ENCODE data around the gene CRACDL.

Gene CRACDL

DNA sequence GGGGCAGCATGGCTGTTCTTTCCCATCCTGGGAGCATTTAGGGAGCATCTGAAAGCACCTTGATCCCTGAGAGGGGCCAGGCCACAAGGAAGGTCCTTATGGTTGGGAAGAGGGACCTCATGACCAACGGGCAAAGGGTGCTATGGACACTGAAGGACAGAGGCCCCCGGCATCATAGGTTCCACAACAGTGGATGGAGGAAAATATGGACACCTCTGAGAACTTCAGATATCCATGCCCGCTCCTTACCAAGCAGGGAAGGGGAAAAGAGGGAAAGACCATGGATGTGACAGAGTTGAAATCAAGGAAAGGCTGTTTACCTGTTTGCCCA lies 111.0 kb downstream of the CRACDL start:
- DNase-seq (ENCODE audit: low read depth), result no peak

- DNase-seq (ENCODE audit: low read depth), result no peak
Measured at GRCh38 chr2:98824256-98825019, 111.6 kb downstream of the CRACDL start.

DNA sequence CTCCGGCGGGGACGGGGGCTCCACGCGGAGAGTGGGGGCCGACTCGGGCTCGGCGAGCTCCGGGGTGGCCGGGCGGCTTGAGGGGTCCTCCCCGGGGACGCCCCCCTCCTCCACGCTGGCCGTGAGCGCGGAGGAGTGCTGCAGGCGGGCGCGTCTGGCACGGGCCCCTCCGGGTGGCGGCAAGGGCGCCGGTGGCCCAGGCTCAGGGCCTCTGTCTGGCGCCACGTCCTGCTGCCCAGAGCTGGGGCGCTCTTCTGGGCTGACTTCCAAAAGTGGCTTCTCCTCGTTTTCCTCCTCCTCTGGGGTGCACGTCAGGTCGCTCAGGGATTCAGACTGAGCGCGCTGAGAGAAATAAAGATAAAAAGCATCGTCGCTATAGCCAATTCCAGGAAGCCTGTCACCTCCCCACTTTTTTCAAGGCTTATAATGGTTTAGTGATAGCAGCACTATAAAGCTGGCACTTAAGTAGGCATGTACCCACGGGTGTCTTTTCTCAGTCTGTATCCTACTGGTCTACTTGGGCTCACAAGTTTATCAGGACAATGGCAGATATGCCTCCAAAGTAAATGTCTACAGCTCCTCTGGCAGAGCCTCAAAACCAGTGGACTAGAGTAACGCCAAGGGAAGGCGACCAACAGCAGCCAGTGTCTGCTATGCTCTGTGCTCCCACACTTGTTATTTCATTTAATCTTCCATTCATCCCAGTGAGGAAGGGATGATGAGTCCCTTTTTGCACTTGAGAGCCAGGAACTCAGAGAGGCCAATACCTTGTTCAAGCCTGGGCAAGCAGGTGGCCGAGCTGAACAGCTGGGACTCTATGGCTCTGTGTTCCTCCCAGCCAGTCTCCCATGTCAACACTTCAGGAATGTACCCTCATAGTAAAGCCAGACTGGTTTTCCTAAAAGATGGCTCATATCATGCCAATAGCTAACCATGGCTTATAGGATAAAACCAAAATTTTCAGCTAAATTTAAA lies 112.5 kb downstream of the CRACDL start:
- no peak for DNase-seq (ENCODE audit: low read depth)

DNA sequence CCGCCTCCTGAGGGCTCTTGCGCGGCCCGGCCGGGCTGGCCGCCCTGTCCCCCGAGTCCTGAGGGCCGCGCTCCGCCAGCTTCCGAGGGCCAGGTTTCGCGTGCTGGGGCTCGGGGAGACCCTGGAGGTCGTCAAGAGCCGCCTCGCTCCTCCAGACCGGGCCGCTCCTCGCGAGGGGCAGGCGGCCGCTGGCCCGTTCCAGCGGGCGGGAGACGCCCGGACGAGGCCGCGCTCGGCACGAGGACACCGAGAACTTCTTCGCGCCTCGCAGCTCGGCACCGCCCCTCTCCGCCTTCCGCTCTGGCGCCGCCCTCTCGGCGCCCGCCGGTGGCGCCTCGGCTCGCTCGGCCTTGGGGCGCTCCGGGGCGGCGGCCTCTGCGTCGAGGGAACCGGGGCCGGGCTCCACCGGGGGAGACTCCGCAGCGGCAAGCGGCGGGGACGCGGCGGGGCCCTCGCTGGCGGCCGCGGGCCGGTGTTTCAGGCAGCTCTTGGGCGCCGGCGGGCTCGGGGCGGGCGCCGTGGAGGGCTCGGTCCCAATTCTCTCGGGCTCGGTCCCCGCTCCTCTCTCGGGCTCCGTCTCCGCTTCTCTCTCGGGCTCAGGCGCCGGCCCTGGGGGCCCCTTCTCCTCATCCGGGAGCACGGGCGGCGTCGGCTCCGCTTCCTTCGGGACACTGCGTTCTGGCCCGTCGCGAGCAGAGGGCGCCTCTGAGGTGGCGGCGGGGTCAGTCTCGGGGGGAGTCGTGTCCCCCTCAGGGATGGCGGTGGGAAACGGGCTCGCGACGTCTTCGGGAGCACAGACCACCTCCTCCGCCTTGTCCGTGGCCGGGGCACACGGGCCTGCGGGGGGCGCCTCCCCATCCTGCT lies 113.5 kb downstream of the CRACDL start:
- peak; percentile 40 for DNase-seq (ENCODE audit: low read depth)

DNA sequence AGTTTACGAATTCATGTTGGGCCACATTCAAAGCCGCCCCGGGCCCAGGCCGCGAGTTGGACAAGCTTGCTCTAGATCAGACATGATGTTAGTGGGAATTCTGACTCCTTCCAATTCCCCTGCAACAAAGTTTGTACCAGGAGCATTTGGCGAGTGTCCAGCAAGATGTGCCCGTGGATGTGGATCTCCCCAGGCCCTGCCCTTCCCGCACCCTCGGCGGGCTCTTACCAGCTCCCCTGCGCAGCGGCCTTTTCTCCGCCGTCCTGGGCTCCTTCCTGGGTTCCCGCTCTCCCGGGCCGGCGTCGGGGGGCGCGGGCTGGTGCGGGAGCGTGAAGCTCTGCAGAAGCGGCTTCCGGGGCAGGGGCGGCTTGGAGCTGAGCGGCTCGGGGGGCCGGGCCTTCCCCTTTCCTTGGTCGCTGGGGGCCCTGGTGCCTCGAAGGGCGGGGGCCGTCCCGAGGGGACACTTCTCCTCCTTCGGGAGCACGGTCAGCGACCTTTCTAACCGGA lies 114.3 kb downstream of the CRACDL start:
- DNase-seq (ENCODE audit: low read depth), result no peak

DNA sequence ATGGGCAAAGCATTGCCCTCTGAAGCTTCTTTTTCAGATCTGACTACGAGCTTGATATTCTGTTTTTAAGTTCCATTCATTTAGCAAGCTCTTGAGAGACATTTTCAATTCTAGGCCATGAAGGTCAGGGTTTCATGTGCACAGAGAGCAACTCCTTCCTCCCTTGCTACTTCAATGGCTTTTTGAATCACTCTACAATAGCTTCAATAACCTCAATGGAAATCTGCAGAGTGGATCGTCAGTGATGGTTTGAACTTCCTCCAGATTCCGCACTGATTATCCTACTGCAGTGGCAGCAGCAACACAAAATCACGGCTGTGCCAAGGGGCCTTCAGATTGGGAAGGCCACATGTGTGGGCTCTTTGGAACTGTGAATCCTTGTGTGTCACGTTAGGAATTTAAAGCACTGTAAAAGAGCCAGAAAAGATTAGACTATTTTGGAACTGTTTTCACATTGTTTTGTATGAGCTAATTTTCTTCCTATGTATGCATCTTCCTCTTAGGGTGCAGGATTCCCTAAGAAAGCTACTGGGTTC lies 116.7 kb downstream of the CRACDL start:
- DNase-seq (ENCODE audit: low read depth), result no peak

DNA sequence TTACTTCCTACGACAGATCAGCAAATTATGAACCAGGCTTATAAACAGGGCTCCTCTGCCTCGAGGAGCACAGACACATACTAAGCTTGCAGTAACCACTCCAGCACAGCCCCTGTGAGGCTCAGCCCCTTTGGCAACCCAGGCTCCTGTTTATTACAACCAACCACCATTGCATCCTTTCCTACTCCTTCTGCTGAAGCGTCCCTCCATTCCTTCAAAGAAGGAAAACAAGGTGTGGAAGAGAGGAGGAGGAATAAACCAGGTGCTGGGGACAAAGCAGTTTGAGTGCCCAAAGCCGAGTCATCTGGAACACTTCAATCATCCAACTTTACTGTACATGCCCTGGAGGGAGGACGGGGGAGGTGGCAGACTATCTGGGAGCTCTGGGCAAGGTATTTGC lies 117.9 kb downstream of the CRACDL start:
- no peak for DNase-seq (ENCODE audit: low read depth)

GRCh38 chr2:98816281-98816680 lies 119.7 kb downstream of the CRACDL start:
- DNase-seq (ENCODE audit: low read depth), result no peak

- DNase-seq (ENCODE audit: low read depth), result no peak
Measured at GRCh38 chr2:98815795-98816194, 120.2 kb downstream of the CRACDL start.

DNA sequence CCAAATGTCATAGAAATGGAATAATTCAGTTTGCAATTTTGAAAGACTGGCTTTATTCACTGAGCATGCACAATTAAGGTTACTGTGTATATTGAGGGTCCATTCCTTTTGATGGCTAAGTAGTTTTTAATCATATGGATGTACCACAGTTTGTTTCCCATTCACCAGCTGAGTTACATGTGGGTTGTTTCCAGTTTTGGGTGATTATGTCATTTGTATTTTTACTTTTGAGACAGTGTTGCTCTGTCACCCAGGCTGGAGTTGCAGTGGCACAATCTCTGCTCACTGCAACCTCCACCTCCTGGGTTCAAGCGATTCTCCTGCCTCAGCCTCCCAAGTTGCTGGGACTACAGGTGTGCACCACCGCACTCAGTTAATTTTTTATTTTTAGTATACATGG lies 124.3 kb downstream of the CRACDL start:
- no peak for DNase-seq (ENCODE audit: low read depth)

- no peak for DNase-seq (ENCODE audit: low read depth)
Measured at GRCh38 chr2:98810588-98810928, 125.5 kb downstream of the CRACDL start.

- no peak for DNase-seq (ENCODE audit: low read depth)
Measured at GRCh38 chr2:98809878-98810587, 126.0 kb downstream of the CRACDL start.

GRCh38 chr2:98809116-98809515 lies 126.9 kb downstream of the CRACDL start:
- DNase-seq (ENCODE audit: low read depth), result no peak

- no peak for DNase-seq (ENCODE audit: low read depth)
Measured at GRCh38 chr2:98808546-98808945, 127.5 kb downstream of the CRACDL start.

DNA sequence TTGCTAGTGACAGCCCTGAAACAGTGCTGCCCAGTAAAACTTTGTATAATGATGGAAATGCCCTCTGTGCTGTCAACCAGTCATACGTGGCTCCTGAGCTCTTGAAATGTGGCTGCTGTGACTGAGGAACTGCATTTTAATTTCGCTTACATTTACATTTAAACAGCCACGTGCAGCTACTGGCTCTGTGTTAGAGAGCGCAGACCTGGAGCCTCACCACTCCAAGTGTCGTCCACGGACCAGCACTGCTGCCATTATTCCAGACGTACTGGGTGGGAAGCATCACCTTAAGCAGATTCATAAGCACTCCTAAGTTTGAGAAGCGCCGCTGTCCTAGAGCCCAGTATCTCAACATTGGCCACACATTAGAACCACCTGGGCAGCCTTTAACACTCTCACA lies 128.1 kb downstream of the CRACDL start:
- no peak for DNase-seq (ENCODE audit: low read depth)

GRCh38 chr2:98807221-98807620 lies 128.8 kb downstream of the CRACDL start:
- DNase-seq (ENCODE audit: low read depth), result no peak

DNA sequence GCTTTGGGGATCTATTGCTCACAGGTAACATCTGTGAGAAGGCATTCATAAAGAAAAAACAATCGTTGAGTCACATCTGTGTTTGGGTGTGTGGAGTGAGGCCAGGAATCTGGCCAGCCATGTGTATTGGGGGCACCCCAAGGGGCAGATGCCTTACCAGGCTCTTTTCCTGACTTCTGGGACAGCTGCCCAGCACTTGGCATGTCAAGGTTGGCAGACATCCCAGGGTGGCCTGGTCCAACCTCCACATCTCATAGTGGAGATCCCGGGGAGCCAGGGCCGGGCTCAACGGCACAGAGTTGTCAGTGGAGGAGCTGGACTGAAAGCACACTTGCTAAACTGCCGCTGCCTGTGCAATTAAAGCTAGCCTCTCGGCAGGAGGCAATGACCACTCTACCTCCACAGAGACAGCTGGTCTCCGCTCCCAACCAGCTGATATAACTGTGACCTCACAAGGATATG lies 129.8 kb downstream of the CRACDL start:
- DNase-seq (ENCODE audit: low read depth), result no peak

DNA sequence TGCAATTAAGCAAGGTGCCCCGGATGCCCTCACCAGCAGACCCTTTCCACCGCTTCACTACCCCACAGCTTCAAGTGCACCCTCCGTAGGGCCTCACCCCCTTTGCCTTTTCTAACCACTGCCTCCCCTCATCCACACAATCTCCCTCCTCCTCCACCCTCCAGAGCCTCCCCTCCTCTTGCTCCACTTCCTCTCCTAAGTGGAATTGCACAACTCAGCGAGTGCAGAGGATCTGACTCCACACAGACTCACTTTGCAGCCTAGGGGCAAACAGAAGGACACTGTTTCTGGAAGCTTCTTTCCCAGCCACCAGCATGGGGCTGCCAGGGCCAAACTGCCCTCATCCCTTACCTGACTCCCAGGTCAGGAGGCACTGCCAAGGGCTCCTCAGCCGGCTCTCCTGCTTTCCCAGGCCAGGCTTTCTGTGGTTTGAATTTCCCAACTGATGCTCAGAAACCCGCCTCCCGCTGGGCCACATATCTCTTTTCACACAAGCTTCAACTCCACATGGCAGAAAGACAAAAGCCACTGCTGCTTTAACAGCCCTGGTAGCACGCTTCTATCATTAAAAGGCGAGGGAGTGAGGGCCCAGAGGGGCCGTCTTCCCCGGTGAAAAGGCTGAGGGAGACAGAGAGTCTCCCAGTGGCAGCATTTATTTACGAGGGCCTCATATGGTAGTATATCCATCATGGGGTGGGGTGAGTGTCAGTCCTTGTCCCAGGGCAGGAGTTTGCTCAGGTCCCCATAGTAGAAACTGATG lies 130.4 kb downstream of the CRACDL start:
- no peak for DNase-seq (ENCODE audit: low read depth)

DNA sequence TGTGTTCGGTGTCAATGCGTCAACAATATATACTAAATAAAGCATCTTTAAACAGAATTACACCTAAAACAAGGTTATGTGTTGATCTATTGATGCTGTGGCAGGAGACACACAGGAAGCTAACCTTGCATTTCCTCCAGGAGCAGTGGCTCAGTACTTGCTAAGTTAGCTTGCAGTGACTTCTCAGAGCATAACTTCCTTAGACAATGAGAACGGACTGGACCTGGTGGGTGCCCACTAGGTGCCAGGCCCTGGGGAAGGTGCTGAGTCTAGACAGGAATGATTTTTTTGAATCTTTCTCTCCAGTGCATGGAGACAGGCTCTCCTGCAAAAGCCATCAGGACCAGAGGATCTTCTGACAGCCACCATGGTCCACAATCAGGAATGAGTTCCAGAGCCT lies 131.3 kb downstream of the CRACDL start:
- no peak for DNase-seq (ENCODE audit: low read depth)

GRCh38 chr2:98804265-98804650 lies 131.8 kb downstream of the CRACDL start:
- DNase-seq (ENCODE audit: low read depth), result no peak
